Measurements from ENCODE around the gene ADCY9.

DNA sequence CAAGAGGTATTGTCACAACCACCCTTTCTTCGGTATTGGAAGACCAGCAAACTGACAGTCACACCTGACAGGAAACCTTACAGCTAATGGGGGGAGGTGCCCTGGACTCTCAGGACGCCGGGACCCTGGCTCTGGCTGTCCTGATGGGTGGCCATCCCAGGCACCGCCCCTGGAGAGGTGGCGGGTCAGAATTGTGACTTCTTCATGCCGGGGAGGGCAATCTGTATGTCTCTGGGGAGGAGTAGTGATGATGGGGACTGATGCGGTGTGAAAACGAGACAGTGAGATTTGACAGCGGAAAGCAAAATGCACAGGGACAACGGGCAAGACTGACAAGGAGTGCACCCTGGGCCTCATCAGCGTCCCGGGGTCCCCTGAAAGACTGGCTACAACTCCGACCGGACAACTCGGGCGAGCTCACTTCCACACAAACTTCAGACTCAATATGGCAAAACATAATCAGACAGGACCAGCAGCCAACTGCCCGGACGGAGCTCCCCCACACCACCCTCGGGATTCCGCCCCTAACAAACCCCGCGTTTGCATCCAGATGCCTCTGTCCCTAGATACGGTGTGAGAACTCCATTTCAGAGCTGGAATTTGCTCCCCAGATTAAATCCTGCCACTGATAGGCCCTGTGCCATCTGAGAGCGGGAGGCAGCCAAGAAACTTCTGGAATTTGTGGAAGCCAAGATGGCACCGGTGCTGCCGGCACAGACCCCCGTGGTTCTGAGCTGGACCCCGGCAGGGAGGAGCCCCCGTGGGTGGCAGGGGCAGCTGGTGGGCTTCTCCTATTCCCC is 152.2 kb downstream of the ADCY9 start:
- no peak for TF ChIP-seq CTCF (IDR thresholded peaks at IDR 0.05; ENCODE audit: low read depth, low read length, poor library complexity, severe bottlenecking)
- TF ChIP-seq EZH2phosphoT487 (IDR thresholded peaks at IDR 0.05; ENCODE audit: borderline replicate concordance, low read length): no peak

All from DOHH2 (cell line).